DMS153 (cell line): Measurements from ENCODE around the gene KLHL29.

Experiments
- DNase-seq: peaks from one replicate; lab custom pipeline; 2025; lab: John Stamatoyannopoulos, UW

The KLHL29 gene

DNA sequence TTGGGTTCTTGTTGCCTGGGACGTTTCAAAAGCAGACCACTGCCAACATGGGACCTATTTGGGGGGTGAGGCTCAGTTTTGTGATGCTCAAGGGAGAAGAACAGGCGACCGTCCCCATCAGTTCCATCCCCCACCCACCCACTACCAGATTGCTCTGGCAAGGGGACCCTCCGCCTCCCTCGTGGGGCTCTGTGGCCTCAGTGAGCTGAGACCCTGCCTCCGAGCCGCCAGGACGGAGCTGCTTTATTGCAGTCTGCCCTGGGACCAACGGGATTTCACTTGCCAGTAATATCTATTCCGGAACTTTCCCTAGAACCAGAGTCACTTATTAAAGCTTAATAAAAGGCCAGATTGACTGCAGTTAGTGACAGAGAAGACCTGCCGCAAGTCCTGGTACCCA, 146.3 kb downstream of the KLHL29 start:
- DNase-seq = no peak

DNA sequence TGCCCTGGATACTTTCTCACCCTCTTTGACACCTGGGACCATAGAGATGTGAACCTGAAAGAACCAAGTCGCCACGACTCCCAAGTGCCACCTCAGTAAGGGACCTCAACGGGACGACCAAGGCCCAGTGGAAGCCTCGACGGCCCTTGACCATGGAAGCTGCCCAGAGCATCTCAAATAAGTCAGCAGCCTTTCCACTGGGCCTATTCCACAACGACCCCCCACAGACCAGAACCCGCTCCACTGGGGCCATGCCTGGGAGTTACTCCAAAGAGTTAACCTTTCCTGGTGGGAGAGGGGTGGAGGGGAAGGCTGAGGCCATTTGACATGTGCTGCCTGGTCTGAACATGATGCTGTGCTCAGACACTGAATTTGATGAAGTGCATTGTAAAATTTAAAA, 146.9 kb downstream of the KLHL29 start:
- DNase-seq = no peak

DNA sequence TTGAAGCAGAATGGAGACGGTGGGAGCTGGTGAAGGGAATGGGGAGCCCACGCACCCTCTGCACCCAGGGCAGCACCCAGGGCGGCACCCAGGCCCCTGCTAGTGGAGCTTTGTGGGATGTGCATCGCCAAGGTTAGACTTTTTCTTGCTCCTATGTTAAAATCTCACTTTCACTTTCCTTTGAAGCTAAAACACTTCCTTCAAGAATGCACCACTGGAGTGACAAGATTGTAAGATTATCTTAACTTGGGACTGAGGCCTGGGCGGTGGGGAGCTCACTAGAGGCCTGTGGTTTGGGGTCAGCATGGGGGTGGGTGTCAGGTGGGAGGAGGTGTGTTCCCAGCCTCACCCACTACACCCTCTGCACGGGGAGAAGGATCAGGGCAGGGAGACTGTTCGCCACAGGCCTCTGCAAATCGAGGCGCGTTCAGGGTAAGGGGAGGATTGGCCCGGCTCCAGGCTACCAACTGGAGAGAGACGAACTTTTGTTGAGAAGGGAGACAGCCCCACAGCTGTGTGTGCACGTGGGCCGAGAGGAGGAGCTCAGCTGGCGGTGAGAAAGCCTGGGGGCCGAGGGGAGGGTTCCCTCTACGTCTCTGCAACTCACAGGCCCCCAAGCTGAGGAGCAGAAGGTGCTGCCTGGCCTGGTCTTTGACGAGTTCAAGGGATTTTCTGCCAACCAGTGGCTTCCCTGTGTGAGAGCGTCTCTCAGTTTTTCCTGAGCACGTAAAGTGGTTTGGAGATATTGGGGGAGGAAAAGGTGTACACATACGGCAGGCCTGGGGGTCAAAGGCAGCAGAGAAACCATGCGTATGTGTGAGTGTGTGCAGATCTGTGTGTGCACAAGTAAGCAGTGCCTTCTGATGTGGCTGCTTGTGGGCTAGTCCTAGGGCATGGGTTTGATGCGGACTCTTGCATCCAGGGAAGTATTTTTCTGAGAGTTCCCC, 147.7 kb downstream of the KLHL29 start:
- no peak for DNase-seq

DNA sequence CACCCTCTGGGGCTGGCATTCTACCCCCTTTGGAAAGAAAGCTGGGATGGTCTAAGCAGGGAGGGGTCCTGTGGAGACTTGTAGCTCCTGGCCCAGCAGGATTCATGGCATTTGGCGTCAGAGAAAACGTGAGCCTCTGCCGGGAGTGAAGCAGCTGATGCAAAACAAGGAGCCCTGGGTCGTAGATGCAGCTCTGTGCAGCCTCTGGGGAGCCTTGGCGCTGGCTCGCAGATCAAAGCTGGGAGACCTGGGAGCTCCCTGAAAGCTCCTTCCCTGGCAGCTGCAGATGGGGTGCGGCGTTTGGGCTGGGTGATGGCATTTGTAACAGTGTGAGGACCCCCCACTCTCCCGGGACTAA, 148.3 kb downstream of the KLHL29 start:
- DNase-seq = no peak

DNA sequence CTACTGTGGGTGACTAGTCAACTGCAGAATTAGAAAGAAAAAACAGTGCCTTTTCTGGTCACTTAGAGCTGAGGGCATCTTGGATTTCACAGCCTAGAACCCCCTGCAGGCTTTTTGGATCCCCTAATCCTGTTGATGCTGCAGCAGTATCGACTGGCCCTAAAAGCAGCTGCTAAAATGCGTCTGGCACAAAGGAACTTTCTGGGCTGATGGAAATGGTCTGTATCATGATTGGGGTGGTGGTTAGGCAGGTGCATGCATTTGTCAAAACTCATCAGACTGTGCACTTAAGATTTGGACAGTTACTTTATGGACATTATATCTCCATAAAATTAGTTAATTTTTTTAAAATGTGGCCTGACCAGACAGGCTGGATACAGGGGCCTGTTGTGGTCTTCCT, 149.8 kb downstream of the KLHL29 start:
- DNase-seq = no peak

DNA sequence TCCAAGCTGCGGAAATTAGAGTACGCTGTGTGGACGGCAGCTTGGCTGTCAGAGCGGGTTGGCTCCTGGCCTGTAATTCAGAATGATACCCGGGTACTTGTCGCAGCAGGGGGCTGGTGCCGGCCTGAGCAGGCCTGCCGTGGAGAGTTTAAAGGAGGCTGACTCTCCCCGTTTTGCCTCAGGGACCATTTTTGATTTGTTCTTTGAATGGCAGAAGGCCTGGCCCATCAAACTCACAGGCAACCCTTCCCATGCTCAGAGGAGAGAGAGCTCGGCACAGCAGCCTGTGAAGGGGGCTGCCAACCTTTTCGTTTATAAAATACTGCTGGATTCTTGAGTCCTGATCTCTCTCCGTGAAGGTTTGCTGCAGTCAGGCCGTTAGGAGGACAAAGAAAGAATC, 151.3 kb downstream of the KLHL29 start:
- DNase-seq = no peak

DNA sequence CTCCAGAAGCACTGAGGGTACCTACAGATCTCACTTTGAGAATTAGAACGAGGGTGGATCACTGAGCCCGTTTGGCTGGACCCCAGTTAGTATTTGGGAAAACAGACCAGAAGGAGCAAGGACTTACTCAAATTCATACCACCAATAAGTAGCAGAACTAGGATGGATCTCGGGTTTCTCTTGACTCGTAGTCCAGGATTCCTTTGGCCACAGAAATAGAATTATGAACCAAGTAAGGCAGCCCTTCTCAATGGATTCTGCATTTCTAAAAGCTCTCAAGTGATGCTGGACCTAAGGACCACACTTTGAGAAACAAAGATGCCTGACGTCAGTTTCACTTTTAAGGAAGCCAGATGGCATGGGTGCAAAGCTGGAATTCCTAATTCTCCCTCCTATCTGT, 153.0 kb downstream of the KLHL29 start:
- no peak for DNase-seq

DNA sequence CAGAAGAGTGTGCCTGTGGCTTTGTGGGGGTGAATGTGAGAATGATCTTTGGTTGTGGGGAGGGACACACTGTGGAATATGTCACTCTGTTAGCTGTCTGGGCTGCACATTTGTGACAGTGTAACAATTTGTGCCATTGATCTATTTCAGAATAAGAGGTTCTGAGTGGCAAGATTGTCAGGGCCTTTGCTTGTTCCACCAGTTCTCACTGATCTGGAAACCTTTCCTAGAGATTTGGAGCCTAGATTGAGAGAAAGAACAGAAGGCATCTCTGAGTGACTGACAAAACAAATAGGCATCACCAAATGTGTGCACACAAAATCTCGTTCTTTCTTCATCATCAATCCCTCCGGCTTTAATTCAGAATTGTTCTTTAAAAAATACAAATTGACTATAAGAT, 153.6 kb downstream of the KLHL29 start:
- DNase-seq = no peak

DNA sequence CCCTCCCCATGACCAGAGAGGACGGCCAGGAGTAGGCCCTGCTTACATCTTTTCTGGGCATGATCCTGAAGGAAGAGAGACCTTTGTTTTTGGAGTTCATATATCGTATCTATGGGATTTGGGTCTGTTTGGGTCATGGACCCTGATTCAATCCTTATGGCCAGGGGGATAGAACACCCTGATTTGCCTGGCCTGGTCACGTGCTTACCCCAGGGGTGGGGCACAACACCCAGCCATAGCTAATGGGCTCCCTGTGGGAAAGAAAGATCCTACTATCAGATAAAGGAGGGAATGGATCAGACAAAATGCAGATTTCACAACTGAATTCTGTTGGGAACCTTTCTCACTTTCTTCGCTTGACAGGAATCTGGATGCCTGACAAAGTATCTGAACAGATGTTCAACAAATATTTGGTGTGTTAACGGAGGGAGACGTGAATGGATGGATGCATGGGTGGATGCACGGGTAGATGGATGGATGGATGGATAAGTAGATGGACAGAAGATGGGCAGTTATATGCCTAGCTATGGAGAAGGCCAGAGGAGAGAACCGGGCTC, 155.9 kb downstream of the KLHL29 start:
- DNase-seq = no peak

DNA sequence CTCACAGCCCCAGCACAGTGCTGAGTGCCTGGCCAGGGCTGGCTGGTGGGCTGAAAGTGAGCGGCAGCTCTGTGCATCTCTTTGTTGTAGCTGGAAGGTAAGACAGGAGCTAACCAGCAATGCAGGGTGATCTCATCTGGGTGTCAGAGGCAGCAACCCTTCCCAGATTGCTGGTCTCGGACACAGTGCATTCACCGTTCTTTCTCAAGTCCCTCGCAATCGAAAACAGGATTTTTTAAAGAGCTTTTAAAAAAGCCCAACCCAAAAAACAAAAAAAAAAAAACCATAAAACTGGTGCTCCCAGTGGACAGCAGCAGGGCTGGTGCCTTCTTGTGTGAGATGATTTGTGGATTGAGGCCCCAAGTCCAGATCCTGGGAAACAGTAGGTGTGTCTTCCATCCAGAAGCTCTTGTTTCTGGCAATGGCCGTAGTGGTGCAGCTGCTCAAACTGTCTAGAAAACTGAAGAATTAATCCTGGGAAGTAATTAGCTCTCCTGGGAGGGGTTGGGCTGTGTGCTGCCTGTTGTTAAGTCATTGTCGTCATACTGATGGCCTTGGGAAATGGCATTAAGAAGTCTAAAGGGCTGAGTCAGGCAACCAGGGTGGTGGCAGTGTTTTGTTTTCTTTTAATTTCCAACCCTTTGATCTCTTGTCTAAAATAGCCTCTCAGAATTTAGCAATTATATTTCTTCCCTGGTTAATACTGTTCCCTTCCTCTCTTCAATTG, 156.7 kb downstream of the KLHL29 start:
- DNase-seq = no peak

DNA sequence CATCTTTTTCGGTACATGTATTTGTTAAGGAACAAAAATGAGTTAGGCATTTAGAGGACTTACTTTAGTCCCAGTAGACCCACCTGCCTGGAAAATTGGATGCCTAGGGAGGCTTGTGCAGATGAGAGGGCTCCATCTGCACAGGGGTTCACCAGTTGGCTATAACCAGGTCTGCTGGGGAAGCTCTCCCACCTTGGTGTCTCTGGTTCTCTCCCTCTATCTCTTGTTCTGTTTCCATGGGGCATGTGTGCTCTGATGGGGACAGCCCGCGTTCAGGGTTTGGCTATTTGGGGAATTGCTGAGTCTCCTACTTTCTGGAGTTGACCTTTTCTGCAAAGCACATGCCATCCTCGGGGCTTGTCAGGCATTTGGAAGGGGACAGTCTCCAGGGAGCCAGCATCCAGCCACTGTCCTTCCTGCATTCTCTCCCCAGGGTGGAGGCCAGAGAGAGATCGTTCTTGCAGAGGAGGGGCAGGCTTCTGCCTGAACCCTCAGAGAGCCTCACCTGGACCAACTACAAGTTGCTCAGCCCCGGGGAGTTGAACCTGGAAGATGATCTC, 157.3 kb downstream of the KLHL29 start:
- DNase-seq = no peak

DNA sequence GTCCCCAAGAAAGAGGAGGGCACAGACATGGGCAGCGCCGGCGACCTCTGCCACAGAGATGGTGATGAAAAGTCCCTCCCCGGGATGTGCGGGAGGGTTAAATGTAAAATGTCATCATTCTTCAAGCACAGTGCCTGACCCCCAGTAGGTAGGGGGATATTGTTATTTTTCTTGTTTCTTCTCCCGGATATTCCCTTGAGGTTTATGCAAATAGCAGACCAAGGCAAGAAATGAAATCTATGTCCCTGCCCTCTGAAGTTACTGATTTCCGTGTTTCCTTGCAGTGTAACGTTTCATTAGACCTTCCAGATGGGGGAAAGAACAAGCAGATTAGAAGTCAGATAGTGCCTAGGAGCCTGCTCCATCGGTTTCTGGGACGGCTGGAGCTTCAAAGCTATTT, 158.3 kb downstream of the KLHL29 start:
- no peak for DNase-seq

DNA sequence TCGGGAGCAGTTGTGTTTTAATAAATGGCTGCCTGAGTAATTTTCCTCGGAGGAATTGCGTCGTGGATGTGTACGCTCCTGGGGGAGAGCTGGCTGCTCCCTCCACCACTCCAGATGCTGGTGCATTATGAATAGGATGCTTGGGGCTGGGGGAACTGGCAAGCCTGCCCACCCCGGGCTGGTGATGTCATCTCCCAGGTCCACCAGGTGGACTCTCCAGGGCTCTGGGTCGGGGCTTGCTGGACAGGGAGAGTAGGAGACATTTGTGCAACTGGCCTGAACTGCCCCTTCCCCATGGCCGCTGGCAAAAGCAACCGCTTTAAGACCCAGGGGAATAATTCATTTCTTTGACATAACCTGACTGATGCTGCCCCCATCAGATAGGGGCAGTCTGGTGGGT, 158.7 kb downstream of the KLHL29 start:
- DNase-seq = no peak

DNA sequence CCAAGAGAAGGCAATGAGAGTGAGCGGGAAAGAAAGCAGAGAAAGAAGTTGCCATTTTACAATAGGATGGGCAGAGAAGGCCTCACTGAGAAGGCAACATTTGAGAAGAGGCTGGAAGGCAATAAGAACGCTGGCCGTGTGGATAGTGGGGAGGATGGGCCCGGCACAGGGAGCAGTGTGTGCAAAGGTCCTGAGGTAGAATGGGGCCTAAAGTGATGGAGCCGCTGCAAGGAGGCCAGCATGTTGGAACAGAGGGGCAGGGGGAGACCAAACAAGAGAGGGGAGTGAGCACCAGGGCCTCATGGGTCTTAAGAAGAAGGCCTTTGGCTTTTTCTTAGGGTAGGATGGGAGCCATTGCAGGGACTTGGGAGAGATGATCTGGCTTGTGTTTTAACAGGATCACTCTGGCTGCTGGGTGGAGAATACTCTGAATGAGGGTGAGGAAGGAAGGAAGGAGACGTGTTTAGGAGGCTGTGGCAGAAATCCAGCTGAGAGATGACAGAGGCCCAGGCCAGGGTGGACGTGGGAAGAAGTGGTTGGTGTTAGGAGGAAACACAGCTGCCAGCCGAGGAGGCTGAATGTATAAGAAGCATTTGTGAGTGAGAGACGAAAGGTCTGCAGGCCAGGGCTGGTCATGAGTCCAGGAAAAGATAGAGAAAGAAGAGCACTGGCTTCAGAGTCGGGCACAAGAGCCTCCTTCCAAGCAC, 159.8 kb downstream of the KLHL29 start:
- no peak for DNase-seq

DNA sequence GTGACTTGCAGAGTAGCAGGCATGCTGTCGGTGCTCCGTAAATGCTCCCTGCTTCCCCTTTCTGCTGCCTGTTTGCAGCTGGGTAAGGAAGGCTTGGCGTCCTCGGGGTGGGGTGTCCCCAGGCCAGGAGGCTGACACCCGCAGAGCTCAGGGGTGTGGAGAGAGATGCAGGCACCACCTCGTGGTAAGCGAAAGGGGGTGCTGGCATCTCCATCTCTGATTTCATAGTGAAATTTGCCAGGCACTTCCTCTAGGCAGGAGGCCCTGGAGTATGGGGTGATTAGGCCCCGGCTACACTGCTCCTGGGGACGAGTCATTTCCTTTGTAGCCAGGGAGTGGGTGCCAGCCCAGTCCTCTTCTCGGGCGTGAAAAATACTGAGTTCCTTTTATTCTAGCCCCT, 160.4 kb downstream of the KLHL29 start:
- DNase-seq = peak; percentile 39

DNA sequence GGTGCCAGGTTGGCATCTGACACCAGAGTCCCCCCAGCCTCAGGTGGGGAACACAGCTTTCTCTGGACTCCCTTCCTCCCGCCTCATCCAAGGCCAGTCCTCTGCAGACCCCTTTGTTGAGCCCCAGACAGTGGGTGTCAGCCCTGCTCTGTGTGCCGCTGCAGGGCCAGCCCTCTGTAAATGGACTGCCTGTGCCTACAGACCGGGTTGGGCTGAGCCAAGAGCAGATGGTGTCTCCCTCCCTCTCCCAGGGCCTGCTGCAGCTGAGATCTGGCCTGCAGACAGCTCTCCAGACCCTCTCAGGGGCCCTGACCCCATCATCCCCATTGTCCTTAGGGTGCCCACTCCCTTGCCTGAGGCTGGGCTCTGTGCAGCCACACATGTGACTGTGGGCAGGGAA, 160.8 kb downstream of the KLHL29 start:
- DNase-seq = no peak

DNA sequence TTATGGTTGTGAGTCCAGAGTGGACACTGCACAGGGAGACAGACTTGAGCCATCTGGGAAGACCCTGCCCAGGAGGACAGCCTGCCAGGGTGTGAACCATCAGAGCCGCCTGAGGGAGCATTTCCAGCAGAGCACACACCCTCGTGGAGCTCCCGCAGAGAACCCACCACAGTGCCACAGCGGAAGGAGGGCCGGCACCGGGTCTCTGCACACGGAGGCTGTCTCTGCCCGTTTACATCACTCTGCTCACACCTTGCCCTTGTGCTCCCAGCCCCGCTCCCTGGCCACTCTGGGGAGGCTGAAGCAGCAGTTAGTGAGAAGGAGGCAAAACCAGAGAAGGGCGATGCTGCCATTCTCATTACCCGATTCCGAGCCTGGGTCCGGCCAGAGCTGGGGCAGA, 161.9 kb downstream of the KLHL29 start:
- no peak for DNase-seq

DNA sequence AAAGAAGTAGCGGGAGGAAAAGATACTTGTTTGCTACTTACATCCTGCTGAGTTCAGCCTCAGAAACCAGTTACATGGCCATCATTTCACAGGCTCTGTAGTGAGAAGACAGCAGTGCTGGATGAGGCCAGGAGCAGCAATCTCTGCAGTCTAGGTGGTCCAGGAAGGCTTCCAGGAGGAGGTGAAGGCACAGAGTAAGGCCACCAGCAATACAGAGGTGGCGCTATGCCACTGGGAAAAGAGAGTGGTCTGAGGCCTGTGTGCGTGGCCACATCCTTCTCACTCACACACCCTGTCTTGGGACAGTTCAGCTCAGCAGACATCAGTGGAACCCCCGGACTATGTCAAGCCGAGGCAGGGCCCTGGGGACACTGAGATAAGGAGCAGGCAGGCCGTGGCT, 162.7 kb downstream of the KLHL29 start:
- DNase-seq = no peak

DNA sequence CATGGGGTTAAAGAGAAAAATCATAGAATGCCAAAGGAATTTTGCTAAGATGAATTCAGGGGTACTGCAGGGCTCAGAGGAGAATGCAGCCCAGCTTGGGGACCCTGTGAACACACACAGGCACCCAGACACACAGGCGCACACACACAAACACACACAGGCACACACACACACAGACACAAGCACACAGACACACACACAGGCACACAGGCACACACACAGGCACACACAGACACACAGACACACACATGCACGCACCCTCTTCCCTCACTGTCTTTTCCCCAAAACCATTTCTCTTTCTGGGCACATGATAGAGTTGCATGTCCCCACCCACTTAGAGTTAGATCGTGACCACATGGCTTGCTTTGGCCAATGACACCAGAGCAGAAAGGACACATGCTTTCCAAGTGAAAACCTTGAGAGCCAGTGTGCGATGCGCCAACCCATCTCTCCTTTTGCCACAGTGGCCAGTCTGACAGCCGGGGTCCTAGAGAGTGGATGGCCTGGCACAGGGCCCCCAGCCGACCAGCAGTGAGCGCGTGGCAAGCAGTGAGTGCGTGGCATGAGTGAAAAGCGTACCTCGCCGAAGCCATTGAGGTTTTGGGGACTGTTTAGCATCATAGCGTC, 163.3 kb downstream of the KLHL29 start:
- DNase-seq = no peak

DNA sequence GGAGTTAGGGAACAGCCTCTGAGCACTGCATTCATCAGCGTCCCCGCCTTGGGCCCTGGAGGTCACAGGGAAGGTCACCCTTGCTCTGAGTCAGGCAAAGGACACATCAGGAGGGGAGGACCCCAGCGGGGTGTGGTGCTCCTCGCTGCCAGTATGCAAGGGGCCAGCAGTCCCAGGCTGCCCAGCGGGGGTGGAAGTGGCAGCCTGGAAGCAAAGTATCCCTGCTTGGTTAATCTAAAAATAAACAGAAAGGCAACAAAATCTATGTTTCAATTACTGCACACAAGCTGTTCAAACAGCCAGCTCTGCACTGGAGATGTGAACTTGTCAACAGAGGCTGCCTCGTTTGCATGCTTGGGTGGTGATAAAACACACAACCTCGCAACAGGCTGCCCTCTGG, 164.1 kb downstream of the KLHL29 start:
- peak; percentile 74 for DNase-seq

DNA sequence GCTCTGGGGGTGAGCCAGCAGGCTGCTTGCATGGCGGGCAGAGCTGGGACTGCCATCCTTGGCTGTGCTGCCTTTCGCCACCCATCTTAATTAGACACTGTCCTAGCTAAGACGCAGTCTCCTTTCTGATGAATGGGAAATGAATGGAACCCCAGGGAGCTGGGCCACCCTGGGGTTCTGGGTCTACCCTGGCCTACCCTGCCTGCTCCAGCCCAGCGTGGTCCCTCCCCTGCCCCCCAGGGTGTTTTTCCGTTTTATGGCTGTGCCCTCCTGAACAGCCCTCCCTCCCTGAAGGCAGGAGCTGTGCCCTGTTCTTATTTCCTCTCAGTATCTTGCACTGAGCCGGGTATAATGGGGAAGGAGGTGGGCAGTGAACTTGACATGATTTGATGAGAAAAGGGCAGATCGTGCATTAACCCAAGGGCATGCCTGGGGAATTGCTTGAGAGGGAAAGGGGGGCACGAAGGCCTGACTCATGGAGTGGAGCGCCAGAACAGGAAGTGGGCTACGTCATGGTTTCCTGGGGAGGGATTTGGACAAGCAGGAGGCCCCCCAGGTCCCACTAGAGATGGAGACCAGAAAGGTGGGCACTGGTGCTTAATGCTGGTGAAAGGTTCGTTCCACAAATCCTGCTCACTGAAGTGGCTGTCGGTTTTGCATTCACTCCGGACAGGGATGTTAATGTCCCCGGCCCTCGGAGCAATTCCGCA, 165.0 kb downstream of the KLHL29 start:
- no peak for DNase-seq
